Bronchial epithelial cell (primary cell): ENCODE results near the gene TMEM250. TPM values are rescaled to one million over a fixed set of nuclear protein-coding genes. Genes with fewer than 3 reads are reported as not detected.

Source experiments
- DNase-seq: peaks from one replicate; pipeline ENCODE4 v3.0.0-alpha.2; 2010; ENCODE audit warnings: low read depth
- FAIRE-seq: peaks from 2 replicates; lab custom pipeline; 2011; peaks lifted over from hg19 to GRCh38; lab: Jason Lieb, UNC
- H3K27me3 ChIP-seq: 2 replicates; pipeline ENCODE4 v1.5.1; 2011; ENCODE audit warnings: low read length; ENCODE audit not compliant: control insufficient read depth, insufficient read depth
- H3K36me3 ChIP-seq: 2 replicates; pipeline ENCODE4 v1.5.1; 2011; ENCODE audit warnings: low read length; ENCODE audit not compliant: control insufficient read depth, insufficient read depth
- H3K4me3 ChIP-seq: 2 replicates; pipeline ENCODE4 v1.5.1; 2011; ENCODE audit warnings: mild to moderate bottlenecking, low read depth, low read length, control low read depth
- CTCF ChIP-seq: IDR thresholded peaks from 2 replicates; pipeline ENCODE4 v1.5.1; 2011; ENCODE audit warnings: mild to moderate bottlenecking, moderate library complexity, low read length, control low read depth, inconsistent platforms; ENCODE audit not compliant: insufficient read depth, severe bottlenecking
- total RNA-seq: library from RNA; depleted of rRNA; stranded (reverse); fragments of >200 nt; gene quantifications from 2 replicates; pipeline ENCODE4 v1.2.1, GENCODE V29; 2014

TMEM250 gene
- total RNA-seq, 1 donor from 2014 or later, result 67.9 TPM

DNA sequence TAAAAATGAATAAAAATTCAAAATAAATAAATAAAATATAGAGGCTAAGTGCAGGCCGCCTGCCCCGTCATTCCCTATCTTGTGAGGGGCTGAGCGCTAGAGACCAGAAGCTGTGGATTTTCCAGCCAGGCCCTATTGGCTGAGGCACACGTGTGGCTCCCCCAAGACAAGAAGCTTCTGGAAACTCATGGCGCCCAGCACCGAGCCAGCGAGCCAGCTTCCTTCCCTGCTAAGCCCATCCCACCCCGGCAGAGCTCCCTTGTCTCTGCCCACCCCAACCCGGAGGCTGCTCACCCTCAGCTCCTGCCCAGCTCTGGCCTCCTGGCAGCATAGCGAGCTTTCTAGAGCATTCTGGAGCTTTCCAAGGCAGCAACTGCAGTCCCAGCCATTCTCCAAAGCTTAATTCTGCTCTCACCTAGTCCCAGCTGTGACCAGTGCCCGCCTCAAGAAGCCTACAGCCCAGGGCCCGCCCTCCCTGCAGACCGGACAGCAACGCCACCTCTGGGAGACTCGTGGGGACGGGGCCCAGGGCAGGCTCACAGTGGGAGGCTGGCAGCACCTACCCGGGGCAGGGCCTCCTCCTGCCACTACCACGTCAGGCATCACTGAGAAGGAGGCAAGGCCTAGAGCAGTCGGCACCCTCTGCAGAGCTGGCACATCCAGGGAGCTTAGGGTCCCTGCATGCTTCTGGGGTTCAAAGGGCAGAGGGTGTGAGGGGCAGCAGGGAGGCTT lies 23.2 kb upstream of the TMEM250 start:
- H3K27me3 ChIP-seq, result peaks cover 5% of the 10 kb centered on the region
- H3K36me3 ChIP-seq, result no peaks in the 10 kb centered on the region
- no peak overlapping the region for H3K4me3 ChIP-seq
- no peak for FAIRE-seq
- DNase-seq, result no peak
- no peak for TF ChIP-seq CTCF

GRCh38 chr9:136140966-136141365 lies 22.3 kb upstream of the TMEM250 start:
- H3K27me3 ChIP-seq, result peaks cover 2% of the 10 kb centered on the region
- TF ChIP-seq CTCF, result no peak
- FAIRE-seq (no peak), DNase-seq (no peak)
- H3K4me3 ChIP-seq, result no peak overlapping the region
- no peaks in the 10 kb centered on the region for H3K36me3 ChIP-seq

DNA sequence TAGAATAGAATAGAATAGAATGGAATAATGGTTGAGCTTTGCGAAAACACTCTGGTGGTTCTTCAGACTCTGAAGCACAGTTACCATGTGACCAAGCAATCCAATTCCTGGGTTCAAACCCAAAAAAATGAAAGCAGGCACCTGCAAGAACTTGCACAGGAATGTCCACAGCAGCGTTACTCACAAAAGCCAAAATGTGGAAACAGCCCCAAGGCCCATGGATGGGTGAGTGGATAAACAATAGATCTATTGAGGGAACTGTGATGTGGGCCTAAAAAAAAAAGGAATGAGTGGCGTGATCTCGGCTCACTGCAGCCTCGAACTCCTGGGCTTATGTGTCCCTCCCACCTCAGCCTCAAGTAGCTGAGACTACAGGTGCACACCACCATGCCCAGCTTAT lies 21.4 kb upstream of the TMEM250 start:
- FAIRE-seq (no peak), DNase-seq (peak; percentile 61)
- peaks cover 2% of the 10 kb centered on the region for H3K27me3 ChIP-seq
- no peak overlapping the region for H3K4me3 ChIP-seq
- no peak for TF ChIP-seq CTCF
- no peaks in the 10 kb centered on the region for H3K36me3 ChIP-seq

GRCh38 chr9:136138566-136138965 lies 19.9 kb upstream of the TMEM250 start:
- Histone ChIP-seq H3K36me3 (no peaks in the 10 kb centered on the region), H3K27me3 (peaks cover 10% of the 10 kb centered on the region), H3K4me3 (no peak overlapping the region)
- DNase-seq (no peak), FAIRE-seq (no peak)
- peak; percentile 54 for TF ChIP-seq CTCF

DNA sequence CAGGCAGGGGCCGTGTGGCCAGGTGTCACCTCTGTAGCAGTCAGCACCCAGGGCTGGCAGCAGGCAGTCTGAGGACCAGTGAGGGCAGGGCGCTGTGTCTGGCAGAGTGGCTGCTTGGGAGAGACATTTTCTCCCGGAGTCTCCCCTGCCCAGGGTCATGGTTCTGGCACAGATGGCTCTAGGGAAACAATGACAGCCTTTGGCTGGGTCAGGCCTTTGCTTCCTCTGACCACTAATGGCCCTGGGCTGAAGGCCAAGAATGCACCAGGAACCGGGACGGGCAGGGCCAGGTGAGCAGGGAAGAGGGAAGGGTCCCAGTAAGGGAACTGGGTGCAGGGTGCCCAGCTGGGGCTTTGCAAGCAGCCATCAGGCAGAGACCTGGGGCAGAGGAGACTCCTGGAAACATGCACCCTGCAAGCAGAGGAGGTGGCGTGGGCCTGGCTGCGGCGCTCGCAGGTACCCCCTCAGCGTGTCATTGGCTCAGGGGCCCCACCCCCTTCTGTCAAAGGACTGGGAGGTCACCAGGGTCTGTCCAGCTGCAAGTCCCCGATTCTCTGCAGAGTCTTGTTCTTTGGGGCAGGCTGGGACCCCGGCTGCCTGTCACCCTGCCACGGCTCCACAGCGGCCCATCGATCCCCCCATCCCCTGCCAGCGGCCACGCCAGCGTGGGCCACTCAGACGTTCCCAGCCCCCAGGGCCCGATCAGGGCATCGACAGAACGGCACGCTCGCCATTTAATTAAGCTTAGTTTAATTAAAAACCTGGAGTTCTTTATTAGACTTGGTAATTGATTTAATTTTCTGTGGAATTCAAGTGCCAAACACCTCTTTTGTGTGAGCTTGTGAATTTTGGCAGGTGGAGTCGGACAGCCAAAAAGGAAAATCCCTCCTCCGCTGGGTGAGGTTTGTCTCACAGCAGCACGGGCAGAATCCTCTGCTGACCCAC lies 18.9 kb upstream of the TMEM250 start:
- DNase-seq (no peak), FAIRE-seq (no peak)
- Histone ChIP-seq H3K36me3 (no peaks in the 10 kb centered on the region), H3K4me3 (no peak overlapping the region), H3K27me3 (peaks cover 12% of the 10 kb centered on the region)
- TF ChIP-seq CTCF, result no peak
